GM12801 (cell line): Measurements from ENCODE around the gene LUZP1.

Experiments used
- TF ChIP-seq, protein P1 (sequence below): IDR thresholded peaks from one replicate; pipeline ENCODE4 v1.5.1; 2011; ENCODE audit warnings: control low read depth; ENCODE audit not compliant: insufficient read length; ENCODE audit errors: extremely low read depth

The LUZP1 gene

GRCh38 chr1:23116921-23117699 lies 51.5 kb downstream of the LUZP1 start:
- TF ChIP-seq, protein P1, sequence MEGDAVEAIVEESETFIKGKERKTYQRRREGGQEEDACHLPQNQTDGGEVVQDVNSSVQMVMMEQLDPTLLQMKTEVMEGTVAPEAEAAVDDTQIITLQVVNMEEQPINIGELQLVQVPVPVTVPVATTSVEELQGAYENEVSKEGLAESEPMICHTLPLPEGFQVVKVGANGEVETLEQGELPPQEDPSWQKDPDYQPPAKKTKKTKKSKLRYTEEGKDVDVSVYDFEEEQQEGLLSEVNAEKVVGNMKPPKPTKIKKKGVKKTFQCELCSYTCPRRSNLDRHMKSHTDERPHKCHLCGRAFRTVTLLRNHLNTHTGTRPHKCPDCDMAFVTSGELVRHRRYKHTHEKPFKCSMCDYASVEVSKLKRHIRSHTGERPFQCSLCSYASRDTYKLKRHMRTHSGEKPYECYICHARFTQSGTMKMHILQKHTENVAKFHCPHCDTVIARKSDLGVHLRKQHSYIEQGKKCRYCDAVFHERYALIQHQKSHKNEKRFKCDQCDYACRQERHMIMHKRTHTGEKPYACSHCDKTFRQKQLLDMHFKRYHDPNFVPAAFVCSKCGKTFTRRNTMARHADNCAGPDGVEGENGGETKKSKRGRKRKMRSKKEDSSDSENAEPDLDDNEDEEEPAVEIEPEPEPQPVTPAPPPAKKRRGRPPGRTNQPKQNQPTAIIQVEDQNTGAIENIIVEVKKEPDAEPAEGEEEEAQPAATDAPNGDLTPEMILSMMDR, result no peak

GRCh38 chr1:23116216-23116836 lies 52.3 kb downstream of the LUZP1 start:
- TF ChIP-seq, protein P1, result no peak

GRCh38 chr1:23114424-23115079 lies 54.1 kb downstream of the LUZP1 start:
- TF ChIP-seq, protein P1, result no peak

- TF ChIP-seq, protein P1, result no peak
These were observed 56.8 kb downstream of the LUZP1 start for GRCh38 chr1:23111600-23112535.

GRCh38 chr1:23110391-23110790 lies 58.3 kb downstream of the LUZP1 start:
- TF ChIP-seq, protein P1, result no peak

GRCh38 chr1:23108918-23109533 lies 59.6 kb downstream of the LUZP1 start:
- TF ChIP-seq, protein P1, result no peak
